CD4-positive, alpha-beta T cell treated with Interleukin-2 at 100 ng/mL for 4 hours (primary cell): ENCODE measurements around the gene STK35.
"Not testable (repeated sequence)": the region's sequence is repeated elsewhere in the genome, so short reads cannot be mapped to it uniquely, and the experiment has no call there.

ENCODE experiments used
- DNase-seq: peaks from one replicate; pipeline ENCODE4 v3.0.0-alpha.2; 2020; ENCODE audit warnings: low spot score

STK35 gene

DNA sequence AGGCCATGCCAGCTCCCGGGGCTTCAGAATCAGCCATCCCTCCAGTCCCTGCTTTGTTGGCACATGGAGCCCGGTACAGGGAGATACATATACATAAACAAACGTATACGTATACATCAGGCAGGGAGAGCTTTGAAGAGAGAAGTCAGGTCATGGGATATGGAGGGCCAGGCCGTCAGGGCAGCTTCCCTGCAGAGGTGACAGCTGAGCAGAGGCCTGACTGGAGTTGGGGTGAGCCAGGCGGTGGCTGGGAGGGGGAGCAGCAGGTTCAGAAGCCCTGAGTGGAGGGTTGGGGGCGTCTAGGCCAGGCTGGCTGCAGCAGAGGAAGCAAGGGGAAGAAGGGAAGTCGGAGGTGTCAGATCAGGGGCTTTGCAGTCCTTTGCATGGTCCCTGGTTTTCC is 61.7 kb downstream of the STK35 start:
- no peak for DNase-seq

DNA sequence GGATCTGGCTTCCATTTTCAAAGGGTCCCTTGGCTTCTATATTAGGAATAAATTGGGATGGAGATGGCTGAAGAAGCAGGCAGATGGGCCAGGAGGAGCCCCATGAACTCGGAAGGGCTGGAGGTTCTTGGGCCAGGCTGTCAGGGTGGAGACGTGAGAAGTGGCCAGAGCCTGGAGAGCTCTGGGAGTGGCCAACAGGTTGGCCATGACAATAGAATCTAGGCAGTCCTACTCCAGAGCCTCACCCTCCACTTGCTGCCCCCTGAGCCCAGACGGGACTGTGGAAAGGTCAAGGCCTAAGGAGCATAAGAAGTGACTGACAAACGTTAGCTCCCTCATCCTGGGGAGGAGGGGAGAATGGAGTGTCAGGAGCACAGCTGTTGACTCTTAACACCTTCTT is 62.1 kb downstream of the STK35 start:
- no peak for DNase-seq

DNA sequence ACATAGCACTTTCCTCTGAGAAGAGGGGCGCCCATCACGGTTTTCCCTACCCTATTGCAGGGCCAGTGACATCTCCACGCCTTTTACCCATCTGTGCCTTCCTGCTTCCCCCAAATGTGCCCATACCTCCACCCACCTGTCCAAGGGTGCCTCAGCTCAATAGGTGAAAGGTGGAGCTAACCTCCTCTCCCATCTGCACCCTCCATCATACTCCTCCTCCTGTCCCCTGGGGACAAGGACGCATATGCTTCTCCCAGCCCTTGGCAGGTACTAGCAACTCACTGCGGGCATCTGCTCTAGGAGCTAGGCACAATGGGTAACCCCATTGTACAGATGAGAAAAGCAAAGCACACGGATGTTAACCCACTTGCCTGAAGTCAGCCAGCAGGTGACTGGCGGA is 62.8 kb downstream of the STK35 start:
- DNase-seq: no peak

DNA sequence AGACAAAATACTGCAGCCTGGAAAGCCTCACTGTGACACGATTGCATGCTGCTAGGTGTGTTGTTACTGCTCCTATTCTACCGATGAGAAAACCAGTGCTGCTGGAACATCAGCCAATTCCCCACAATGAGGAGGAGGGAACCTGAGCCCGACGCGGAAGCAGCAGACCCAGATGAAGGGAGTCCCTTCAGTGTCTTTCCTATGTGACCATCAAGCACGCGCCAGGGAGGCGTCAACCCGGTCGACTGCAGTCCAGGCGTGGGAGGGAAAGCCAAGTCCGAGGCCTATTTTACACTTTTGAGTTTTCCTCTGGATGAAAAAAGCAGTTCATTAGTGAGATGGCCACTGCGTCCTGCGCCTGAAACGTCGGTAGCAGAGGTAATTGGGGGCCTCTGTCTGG is 63.3 kb downstream of the STK35 start:
- DNase-seq: no peak

DNA sequence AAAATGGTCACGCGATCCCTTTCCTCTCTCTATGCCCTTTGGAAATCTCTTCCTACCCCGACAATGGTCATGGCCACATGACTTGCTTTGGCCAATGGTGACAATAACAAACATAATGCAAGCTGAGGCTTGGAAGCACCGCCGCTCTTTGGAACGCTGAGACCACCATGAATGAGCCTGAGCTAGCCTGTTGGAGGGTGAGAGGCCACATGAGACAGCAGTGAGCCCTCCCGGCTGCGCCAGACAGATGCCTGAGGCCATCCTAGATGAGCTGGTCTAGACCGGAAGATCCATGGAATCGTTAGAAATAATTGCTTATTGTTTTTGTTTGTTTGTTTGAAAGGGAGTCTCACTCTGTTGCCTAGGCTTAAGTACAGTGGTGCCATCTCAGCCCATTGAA is 64.2 kb downstream of the STK35 start:
- no peak for DNase-seq

DNA sequence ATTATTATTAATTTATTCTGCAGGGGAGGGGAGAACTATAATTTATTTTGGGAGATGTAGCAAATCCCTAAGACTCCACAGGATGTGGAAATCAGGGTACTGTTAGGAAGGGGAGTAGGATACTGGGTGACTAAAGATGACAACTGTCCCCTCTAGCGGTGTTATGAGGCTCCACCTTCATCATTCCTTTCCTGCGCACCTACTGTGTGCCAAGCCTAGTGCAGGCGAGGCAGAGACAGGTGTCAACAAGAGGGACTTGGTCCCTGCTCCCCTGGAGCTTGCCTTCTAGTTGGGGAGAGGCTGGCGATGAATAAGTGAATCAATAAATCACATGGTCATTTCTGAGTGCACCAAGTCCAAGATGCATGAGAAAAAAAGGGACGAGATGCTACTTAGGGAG is 65.5 kb downstream of the STK35 start:
- DNase-seq: no peak

DNA sequence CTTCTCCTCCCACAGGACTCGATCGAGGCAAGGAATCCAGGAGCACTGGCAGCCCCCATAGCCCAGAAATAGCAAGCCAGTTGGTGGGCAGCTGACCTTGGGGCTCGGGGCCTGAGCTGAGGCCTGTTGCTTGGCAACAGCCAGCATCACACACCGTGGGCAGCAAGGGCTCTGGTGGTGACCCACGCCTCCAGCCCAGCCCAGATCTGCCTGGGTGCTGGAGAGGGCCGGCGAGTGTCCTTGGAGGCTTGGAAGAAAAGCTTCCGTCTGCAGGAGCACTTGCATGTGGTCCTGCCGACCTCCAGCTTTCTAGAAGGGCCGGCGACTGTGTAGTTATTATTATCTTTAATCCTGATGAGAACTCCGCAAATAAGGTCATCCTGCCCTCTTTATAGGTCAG is 67.3 kb downstream of the STK35 start:
- DNase-seq: no peak

DNA sequence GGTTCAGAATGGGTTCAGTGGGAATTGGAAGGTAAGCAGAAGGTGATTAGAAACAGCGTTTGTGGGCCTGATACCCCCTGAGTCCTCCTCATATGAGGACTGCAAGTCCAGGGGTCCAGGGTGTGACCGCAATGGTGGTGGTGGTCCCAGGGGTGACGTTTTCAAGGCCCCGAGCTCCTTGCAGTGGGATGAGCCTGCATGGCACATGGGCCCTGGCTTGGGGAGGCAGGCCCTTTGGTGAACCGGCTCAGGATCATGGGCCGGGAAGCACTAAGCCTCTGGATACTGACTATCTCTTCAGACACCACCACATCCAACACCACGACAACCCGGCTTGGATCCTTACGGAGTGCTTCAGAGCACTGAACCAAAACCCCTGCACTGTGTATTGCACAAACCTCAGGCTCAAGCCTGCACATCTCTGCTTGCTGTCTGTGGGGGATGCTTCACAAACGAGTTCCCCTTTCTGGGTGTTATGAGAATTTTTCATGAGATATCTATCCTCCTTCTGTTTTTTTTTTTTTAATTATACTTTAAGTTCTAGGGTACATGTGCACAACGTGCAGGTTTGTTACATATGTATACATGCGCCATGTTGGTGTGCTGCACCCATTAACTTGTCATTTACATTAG is 67.9 kb downstream of the STK35 start:
- DNase-seq: no peak

DNA sequence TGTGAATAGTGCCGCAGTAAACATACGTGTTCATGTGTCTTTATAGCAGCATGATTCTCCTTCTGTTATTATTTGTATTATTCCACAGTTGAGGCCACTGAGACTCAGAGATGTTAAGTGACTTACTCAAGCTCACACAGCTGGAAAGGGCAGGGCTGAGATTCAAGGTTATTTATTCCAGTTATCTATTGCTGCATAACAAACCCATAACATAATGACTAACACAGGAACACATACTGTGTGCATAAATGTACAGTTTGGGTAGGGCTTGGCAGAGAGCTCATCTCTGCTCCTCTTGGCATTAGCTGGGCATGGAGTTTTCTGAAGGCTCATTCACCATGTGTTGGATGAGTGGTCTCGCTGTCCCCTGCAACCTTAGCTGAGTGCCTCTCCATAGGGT is 68.8 kb downstream of the STK35 start:
- no peak for DNase-seq

DNA sequence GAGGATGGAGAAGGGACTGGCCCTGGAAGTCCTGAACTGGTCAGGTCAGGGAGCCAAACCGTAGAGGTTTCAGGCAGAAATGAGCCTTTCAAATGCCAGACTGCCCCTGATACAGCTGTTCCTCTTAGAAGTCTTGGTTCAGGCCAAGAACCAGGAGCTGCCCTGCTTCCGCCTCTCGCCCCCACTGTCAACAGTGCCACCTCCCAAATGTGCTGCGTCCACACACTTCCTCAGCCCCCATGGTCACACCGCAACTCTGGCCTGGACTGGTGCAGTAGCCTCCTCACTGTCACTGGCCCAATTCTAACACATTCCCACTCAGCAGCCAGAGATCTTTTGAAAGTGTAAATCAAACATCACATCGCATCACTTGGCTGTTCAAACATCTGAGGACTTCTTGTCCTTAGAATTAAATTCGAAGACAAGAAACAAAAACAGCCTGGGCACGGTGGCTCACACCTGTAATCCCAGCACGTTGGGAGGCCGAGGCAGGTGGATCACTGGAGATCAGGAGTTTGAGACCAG is 69.7 kb downstream of the STK35 start:
- no peak for DNase-seq

DNA sequence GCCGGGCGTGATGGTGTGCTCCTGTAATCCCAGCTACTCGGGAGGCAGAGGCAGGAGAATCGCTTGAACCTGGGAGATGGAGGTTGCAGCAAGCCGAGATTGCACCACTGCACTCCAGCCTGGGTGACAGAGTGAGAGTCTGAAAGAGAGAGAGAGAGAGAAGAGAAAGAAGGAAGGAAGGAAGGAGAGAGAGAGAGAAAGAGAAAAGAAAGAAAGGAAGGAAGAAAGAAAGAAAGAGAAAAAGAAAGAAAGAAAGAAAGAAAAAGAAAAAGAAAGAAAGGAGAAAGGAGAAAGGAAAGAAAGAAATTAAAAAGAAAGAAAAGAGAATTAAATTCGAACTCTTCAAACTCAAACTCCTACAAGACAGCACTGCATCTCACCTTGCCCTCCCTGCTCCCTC is 70.2 kb downstream of the STK35 start:
- DNase-seq: not testable (repeated sequence)

DNA sequence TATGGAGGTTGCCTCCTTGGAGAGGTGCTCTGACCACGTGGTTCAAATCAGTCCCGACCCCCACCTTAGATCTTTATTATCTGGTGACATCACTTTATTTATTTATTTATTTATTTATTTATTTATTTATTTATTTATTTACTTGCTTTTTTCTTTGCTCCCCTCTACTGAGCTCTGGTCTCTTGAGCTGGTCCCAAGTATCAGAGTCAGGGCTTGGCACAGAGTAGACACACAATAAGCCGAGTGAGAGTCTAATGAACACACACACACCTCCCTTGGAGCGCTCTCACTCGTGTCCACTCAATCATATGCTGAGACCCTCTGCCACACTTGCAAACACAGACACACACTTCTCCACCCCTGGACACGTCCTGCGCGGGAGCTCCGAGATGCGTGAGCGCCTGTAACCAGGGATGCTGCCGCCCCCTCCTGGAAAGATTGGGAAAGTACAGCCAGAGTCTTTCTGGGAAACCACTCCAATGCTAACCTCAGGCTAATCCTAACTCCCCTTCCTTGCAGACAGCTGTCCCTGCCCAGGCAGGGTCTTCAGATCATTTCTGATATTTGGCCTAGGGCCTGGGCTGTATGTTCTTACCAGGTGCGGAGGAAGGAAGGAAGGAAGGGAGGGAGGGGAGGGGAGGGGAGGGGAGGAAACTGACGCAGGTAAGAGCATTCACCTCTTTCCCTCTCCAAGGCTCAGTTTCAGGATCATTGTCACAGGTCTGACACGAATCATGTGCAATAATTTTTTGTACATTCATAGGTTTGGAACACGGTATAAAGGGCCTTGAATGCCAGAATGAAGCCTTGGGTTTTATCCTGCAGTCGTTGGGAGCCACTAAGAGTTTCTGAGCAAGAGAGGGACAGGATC is 70.9 kb downstream of the STK35 start:
- peak; percentile 66 for DNase-seq

DNA sequence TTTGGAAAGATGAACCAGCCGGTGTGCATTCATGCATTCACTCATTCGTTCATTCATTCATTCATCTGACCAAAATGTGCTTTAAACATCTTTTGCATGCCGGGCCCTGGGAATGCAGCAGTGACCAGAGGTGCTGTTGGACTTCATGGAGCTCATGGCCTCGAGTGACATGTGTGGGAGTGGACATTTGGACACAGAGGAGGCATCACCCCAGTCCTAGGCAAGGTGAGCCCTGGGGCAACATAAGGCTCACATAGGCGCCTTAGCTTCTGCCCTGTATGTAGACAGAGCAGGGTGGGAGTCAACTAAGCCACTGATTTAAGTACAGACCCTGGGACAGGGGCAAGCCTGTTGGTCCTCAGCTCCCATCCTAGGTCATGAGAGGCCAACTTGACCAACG is 71.6 kb downstream of the STK35 start:
- DNase-seq: no peak

DNA sequence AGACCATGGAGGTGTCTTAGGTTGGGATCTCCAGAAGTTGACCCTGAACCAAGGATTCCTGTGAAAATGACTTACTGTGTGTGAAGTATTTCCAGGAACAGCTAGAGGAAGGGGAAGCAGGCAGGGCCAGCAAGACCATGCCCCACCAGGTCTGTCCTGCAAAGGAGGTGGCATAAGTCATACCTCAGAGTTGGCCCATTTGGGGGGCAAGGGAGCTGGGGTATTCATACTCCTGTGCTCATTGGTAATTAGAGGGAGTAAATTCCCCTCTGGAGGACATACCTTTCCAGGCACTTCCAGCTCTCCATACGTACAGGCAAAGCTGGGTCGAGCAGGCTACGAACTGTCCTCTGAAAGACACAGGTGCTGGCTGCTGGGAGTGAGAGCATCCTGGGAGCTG is 72.4 kb downstream of the STK35 start:
- no peak for DNase-seq

DNA sequence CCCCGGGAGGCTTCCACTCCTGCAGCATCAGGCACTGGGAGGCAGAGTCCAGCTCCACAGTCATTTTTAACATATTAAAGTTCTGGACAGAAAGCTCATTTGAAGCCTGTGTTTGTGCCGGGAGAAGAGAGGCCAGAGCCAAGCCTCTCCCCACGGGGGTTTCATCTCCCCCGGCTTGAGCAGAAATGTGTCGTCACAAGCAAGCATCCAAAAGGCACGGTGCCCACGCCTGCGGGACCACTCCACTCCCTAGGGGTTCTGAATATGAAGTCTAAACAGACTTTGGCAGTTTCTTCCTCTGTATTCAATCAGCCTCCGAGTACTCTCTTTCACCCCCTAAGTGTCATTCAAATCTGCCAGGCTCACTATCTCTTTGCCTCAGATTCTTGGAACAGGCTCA is 75.3 kb downstream of the STK35 start:
- no peak for DNase-seq

DNA sequence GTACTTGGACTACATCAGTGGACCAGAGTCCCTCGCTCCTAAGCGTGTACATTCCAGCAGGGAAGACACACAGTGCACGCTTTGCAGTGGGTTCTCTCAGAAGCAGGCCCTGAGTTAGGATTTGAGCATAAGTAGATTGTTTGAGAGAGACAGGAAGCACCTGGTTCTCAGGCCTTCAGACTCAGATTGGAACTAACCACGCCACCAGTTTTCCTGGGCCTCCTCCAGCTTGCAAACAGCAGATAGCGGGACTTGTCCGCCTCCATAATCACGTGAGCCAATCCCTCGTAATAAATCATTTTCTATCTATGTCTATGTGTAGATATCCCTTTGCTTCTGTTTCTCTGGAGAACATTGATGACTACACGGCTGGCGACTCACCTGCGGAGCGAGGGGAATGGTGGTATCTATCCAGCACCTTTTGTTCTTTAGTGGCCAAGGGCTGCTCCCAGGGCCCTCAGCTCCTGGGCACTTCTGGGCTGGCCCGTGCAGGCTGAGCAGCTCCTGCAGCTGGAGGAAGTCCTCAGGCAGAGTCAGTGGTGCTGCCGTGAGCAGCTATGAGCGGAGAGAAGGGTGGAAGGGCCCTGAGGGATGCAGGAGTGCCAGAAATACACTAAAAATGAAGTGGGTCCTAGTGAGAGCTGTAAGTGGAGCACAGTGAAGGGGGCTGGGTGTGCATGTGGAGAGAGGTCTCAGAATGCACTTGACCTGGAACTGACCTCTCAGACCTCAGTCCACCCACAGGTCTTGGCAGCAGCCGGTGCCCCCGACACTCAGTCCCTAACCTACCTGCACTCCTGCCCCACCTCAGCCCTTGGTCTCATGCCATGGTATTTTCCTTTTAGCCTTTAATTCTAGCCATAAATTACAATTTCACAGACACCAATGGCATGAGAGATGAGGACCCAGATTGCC is 76.9 kb downstream of the STK35 start:
- DNase-seq: no peak

DNA sequence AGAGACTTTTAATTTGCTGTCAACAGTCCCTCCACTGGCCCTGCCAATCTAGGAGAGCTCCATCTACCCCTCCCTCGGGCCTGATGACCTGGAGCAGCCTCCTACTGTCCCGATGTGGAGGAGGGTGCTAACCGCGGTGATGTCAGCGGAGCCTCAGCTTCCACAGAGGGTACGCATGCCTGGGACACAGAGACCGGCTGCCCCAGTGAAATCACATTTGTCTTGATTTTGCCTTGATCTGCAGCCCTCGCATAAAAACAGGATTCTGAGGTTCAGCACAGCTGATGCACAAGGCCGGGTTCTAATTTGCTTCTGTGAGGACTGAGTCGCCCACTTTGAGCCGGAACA is 77.6 kb downstream of the STK35 start:
- DNase-seq: no peak

DNA sequence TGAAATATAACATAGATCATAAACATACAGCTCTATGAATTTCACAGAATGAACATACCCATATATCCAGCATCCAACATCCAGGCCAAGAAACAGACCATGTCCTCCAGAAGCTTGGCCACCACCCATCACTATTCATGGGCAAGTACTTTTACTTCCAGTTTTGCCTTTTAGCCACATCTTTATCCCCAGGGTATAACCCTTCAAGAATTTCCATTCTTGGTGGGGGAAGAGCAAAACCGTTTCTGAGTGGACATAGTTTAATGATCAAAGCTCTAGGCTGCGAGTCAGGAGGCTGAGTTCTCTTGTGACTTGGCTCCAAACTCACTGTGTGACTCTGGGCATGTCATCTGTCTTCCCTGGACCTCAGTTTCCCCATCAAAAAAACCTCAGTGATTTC is 78.3 kb downstream of the STK35 start:
- no peak for DNase-seq

DNA sequence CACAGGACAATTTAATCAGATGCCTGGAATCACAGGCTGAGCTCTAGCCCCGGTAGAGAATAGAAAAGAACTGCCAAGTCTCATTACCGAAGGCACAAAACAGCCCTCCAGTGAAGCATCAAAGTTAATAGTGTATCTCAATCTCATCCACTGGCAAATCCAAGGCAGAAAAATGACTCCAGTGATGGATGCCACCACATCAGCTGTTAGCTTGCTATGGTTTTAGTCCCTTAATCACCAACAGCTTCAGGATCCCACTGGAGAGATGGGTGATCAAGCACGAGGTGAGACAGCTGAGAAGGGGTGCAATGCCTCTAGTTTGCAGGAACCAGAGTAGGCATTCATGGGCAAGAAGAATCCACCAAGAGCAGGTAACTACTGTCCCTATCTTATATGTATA is 81.8 kb downstream of the STK35 start:
- no peak for DNase-seq

DNA sequence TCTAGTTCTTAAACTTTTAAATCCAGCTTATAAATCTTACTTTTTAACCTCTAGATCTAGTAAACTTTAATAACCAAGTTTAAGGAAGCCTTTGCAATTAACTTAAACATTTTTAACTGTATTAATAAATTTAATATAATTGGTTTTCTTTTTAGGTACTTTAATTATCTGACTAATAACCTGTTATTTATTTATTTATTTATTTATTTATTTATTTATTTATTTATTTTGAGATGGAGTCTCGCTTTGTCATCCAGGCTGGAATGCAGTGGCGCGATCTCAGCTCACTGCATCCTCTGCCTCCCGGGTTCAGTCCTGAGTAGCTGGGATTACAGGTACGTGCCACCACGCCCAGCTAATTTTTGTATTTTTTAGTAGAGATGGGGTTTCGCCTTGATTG is 83.3 kb downstream of the STK35 start:
- DNase-seq: not testable (repeated sequence)

DNA sequence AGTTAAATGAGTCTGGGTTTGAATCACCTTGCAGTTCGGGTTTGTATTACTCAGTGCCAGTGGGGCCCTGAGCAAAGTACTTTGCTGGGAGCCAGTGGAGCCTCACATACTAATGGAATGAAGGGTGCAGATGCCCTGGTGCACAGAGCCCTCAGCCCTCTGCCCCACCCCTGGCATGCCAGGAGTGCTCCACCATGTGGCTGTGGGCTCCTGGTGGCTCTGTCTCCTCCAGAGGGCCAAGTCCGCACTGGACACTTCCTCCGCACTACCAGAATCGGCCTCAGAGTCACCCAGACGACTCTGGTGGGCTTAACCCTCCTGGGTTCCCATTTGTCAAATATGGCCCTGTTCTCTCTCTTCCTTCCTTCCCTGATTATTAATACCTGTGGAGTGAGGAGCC is 94.0 kb downstream of the STK35 start:
- DNase-seq: no peak

DNA sequence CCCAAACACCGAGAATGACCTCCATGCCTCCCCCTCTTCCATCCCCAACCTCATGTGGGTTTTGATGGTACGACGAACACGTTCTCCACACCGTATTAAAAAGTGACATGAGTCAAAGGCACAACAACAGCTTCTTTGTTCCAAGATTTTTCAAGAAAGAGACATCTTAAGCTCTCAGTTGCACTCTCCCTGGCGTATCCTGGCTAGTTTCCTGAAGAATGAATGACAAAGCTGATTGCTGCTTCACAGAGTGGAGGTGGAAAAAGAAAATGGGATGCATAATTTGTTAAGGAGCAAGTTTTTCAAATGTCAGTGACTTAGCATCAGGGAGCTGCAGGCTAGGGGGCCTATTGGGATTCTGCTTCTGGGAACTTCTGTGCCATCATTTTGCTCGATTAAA is 95.5 kb downstream of the STK35 start:
- DNase-seq: no peak
